IMR-90 (cell line): ENCODE results near the gene SYDE2. TPM values are rescaled to one million over a fixed set of nuclear protein-coding genes. Genes with fewer than 3 reads are reported as not detected.

Source experiments
- ATAC-seq: fragments of 200-7000 bp; cut with Tn5 transposase; 2 replicates; pipeline ENCODE4 v1.9.1; 2020; ENCODE audit warnings: low read depth, mild to moderate bottlenecking, moderate library complexity
- BruUV-seq: library from RNA; stranded (reverse); fragments of 400-500 nt; replicated peaks from 2 replicates; lab custom pipeline; 2021; lab: Mats Ljungman, UMichigan
- CTCF ChIA-PET: fragments of 300-600 bp; formaldehyde crosslinking; extraction: SDS; loops from one replicate; lab custom pipeline; 2021; ENCODE audit warnings: antibody characterized with exemption; lab: Yijun Ruan, JAX
- POLR2A ChIA-PET: fragments of 300-600 bp; sonication (Branson Sonifier 250); formaldehyde crosslinking; loops from one replicate; lab custom pipeline; 2022; ENCODE audit warnings: antibody characterized with exemption; ENCODE audit not compliant: unreplicated experiment; lab: Charles Lee
- DNase-seq: peaks from one replicate; pipeline ENCODE4 v3.0.0; 2013
- H2AFZ ChIP-seq: replicated peaks from 2 replicates; pipeline ENCODE3; 2013; ENCODE audit warnings: low read length, mild to moderate bottlenecking; ENCODE audit not compliant: poor library complexity
- H2AK5ac ChIP-seq: 2 replicates; pipeline ENCODE4 v1.6.1; 2013; ENCODE audit warnings: low read depth, low read length, inconsistent platforms
- H2AK9ac ChIP-seq: replicated peaks from 2 replicates; pipeline ENCODE3; 2013; ENCODE audit warnings: mild to moderate bottlenecking, low read depth, low read length, moderate library complexity; ENCODE audit not compliant: poor library complexity
- H2BK120ac ChIP-seq: 2 replicates; pipeline ENCODE4 v1.6.1; 2013; ENCODE audit warnings: low read depth, low read length, inconsistent platforms
- H2BK15ac ChIP-seq: 3 replicates; pipeline ENCODE4 v1.6.1; 2013; ENCODE audit warnings: low read depth, low read length, inconsistent platforms
- H2BK20ac ChIP-seq: 2 replicates; pipeline ENCODE4 v1.6.1; 2013; ENCODE audit warnings: low read depth, mild to moderate bottlenecking, inconsistent platforms, low read length, moderate library complexity
- H2BK5ac ChIP-seq: 2 replicates; pipeline ENCODE4 v1.6.1; 2013; ENCODE audit warnings: mild to moderate bottlenecking, low read depth, low read length, inconsistent platforms; ENCODE audit not compliant: poor library complexity, severe bottlenecking
- H3K14ac ChIP-seq: replicated peaks from 2 replicates; pipeline ENCODE4 v1.6.1; 2013; ENCODE audit warnings: low read depth, low read length, inconsistent platforms
- H3K18ac ChIP-seq: 2 replicates; pipeline ENCODE4 v1.6.1; 2013; ENCODE audit warnings: low read depth, low read length, control low read depth
- H3K23ac ChIP-seq: 2 replicates; pipeline ENCODE4 v1.6.1; 2013; ENCODE audit warnings: low read depth, low read length, inconsistent platforms
- H3K27ac ChIP-seq: 2 replicates; pipeline ENCODE4 v1.5.1; 2013; ENCODE audit warnings: mild to moderate bottlenecking, control low read depth, low read length; ENCODE audit not compliant: insufficient read depth
- H3K27me3 ChIP-seq: 2 replicates; pipeline ENCODE4 v1.6.1; 2013; ENCODE audit warnings: low read length; ENCODE audit not compliant: control insufficient read depth, insufficient read depth
- H3K36me3 ChIP-seq: 2 replicates; pipeline ENCODE4 v1.6.1; 2013; ENCODE audit warnings: low read length, mixed read lengths; ENCODE audit not compliant: control insufficient read depth, insufficient read depth
- H3K4ac ChIP-seq: 2 replicates; pipeline ENCODE4 v1.6.1; 2013; ENCODE audit warnings: low read depth, low read length, inconsistent platforms
- H3K4me1 ChIP-seq: 2 replicates; pipeline ENCODE4 v1.6.1; 2013; ENCODE audit warnings: low read length, mixed read lengths; ENCODE audit not compliant: control insufficient read depth, insufficient read depth
- H3K4me2 ChIP-seq: 2 replicates; pipeline ENCODE4 v1.6.1; 2013; ENCODE audit warnings: low read depth, mild to moderate bottlenecking, control low read depth, low read length, moderate library complexity
- H3K4me3 ChIP-seq: 2 replicates; pipeline ENCODE4 v1.5.1; 2013; ENCODE audit warnings: low read depth, mild to moderate bottlenecking, control low read depth, low read length, moderate library complexity; ENCODE audit not compliant: insufficient read depth
- H3K56ac ChIP-seq: 2 replicates; pipeline ENCODE4 v1.6.1; 2013; ENCODE audit warnings: low read length, inconsistent platforms; ENCODE audit not compliant: insufficient read depth; ENCODE audit errors: extremely low read depth
- H3K79me1 ChIP-seq, 2 experiments: 2 replicates each; pipeline ENCODE4 v1.6.1; 2013; ENCODE audit warnings: low read length in 2 of 2, inconsistent platforms in 1 of 2, low read depth in 1 of 2
- H3K9ac ChIP-seq: 2 replicates; pipeline ENCODE4 v1.6.1; 2013; ENCODE audit warnings: low read depth, low read length, control low read depth
- H3K9me1 ChIP-seq: 2 replicates; pipeline ENCODE4 v1.6.1; 2013; ENCODE audit warnings: low read length, inconsistent platforms; ENCODE audit not compliant: insufficient read depth
- H3K9me3 ChIP-seq: 2 replicates; pipeline ENCODE4 v1.6.1; 2013; ENCODE audit warnings: low read length; ENCODE audit not compliant: control insufficient read depth, insufficient read depth
- H4K20me1 ChIP-seq: 2 replicates; pipeline ENCODE4 v1.6.1; 2013; ENCODE audit warnings: low read length, inconsistent platforms; ENCODE audit not compliant: insufficient read depth
- H4K5ac ChIP-seq: 2 replicates; pipeline ENCODE4 v1.6.1; 2013; ENCODE audit warnings: mild to moderate bottlenecking, low read depth, low read length, control low read depth
- H4K8ac ChIP-seq, 2 experiments: 2 replicates each; pipeline ENCODE4 v1.6.1; 2013; ENCODE audit warnings: low read depth in 2 of 2, low read length in 2 of 2, control low read depth in 1 of 2, inconsistent platforms in 1 of 2
- H4K91ac ChIP-seq: 2 replicates; pipeline ENCODE4 v1.6.1; 2013; ENCODE audit warnings: low read depth, low read length, inconsistent platforms; ENCODE audit not compliant: insufficient read depth
- BHLHE40 ChIP-seq: fragments of 150-350 bp; IDR thresholded peaks from 2 replicates; pipeline ENCODE4 v1.6.1; 2016; ENCODE audit warnings: mild to moderate bottlenecking, low read depth, low read length
- CEBPB ChIP-seq: IDR thresholded peaks from 2 replicates; pipeline ENCODE4 v1.6.1; 2012; ENCODE audit warnings: low read depth, low read length, improper control_type of control experiment
- CHD1 ChIP-seq: IDR thresholded peaks from 2 replicates; pipeline ENCODE4 v1.6.1; 2012; ENCODE audit warnings: low read depth, low read length, improper control_type of control experiment
- CTCF ChIP-seq: conservative IDR thresholded peaks from 2 replicates; pipeline ENCODE4 v1.5.1; 2012; ENCODE audit warnings: mild to moderate bottlenecking, low read depth, low read length, improper control_type of control experiment
- FOS ChIP-seq: fragments of 150-350 bp; IDR thresholded peaks from 2 replicates; pipeline ENCODE4 v1.6.1; 2016; ENCODE audit warnings: low read depth, low read length
- MAFK ChIP-seq: IDR thresholded peaks from 2 replicates; pipeline ENCODE4 v1.6.1; 2012; ENCODE audit warnings: low read depth, low read length, improper control_type of control experiment
- MAZ ChIP-seq: IDR thresholded peaks from 2 replicates; pipeline ENCODE4 v1.6.1; 2012; ENCODE audit warnings: low read depth, mild to moderate bottlenecking, low read length, improper control_type of control experiment, moderate library complexity, borderline replicate concordance
- MXI1 ChIP-seq: IDR thresholded peaks from 2 replicates; pipeline ENCODE4 v1.6.1; 2012; ENCODE audit warnings: low read depth, mild to moderate bottlenecking, low read length, moderate library complexity, borderline replicate concordance
- NFE2L2 ChIP-seq: fragments of 150-350 bp; IDR thresholded peaks from 2 replicates; pipeline ENCODE4 v1.6.1; 2016; ENCODE audit warnings: low read depth, mild to moderate bottlenecking, low read length
- POLR2A ChIP-seq: IDR thresholded peaks from 2 replicates; pipeline ENCODE4 v1.6.1; 2012; ENCODE audit warnings: mild to moderate bottlenecking, low read depth, low read length
- RAD21 ChIP-seq: IDR thresholded peaks from 2 replicates; pipeline ENCODE4 v1.6.1; 2012; ENCODE audit warnings: low read length, improper control_type of control experiment
- RCOR1 ChIP-seq: IDR thresholded peaks from 2 replicates; pipeline ENCODE4 v1.6.1; 2012; ENCODE audit warnings: mild to moderate bottlenecking, low read length, improper control_type of control experiment; ENCODE audit not compliant: insufficient replicate concordance
- RFX5 ChIP-seq: IDR thresholded peaks from 2 replicates; pipeline ENCODE4 v1.8.0; 2012; ENCODE audit warnings: low read depth, mild to moderate bottlenecking, low read length, moderate library complexity
- SMC3 ChIP-seq: fragments of 150-350 bp; IDR thresholded peaks from 2 replicates; pipeline ENCODE4 v1.6.1; 2016; ENCODE audit warnings: low read depth, mild to moderate bottlenecking, antibody characterized with exemption, low read length, moderate library complexity
- WGBS, 2 experiments: methylation state at CpG; one replicate each; pipeline versions ENCODE4 v1.1.5 to v1.1.7; 2013; ENCODE audit warnings: missing lambda C conversion rate in 2 of 2; ENCODE audit not compliant: insufficient read length in 1 of 2; ENCODE audit errors: extremely low coverage in 2 of 2; 5-methylcytosine and 5-hydroxymethylcytosine counted together
- dilution Hi-C: fragments of 300-500 bp; cut with HindIII; formaldehyde crosslinking; loops from one replicate; pipeline ENCODE4 v1.14.3; 2018; ENCODE audit warnings: low sequenced_read_pairs; ENCODE audit not compliant: unreplicated experiment
- in situ Hi-C: fragments of 300-500 bp; cut with MboI; formaldehyde crosslinking; loops from 3 replicates; pipeline ENCODE4 v1.14.3; 2019; ENCODE audit warnings: low sequenced_read_pairs, inconsistent platforms, mixed read lengths
- intact Hi-C: fragments of 100-400 bp; cut with micrococcal nuclease; formaldehyde crosslinking; loops from 2 replicates; pipeline ENCODE4 v1.10.0; 2022
- polyA plus RNA-seq, 3 experiments: library from polyadenylated mRNA; depleted of rRNA; stranded (reverse); fragments of >200 nt; gene quantifications; 2 replicates each; pipeline ENCODE4 v1.2.3, GENCODE V29; 2012; ENCODE audit warnings: low replicate concordance in 1 of 3
- total RNA-seq: library from RNA; depleted of rRNA; stranded (reverse); fragments of >200 nt; gene quantifications from 2 replicates; pipeline ENCODE4 v1.2.3, GENCODE V29; 2012
- TF ChIP-seq, protein P1 (sequence below): fragments of 150-350 bp; IDR thresholded peaks from 2 replicates; pipeline ENCODE4 v1.6.1; 2017; ENCODE audit warnings: mild to moderate bottlenecking, antibody characterized with exemption, low read length, low read depth
- TF ChIP-seq, protein P2 (sequence below): fragments of 150-350 bp; IDR thresholded peaks from 2 replicates; pipeline ENCODE4 v1.6.1; 2016; ENCODE audit warnings: low read depth, mild to moderate bottlenecking, low read length, moderate library complexity, borderline replicate concordance

Gene SYDE2
- total and polyA plus RNA-seq, 2 of the 4 experiments (the other 2 are of a cell fraction) = 1.8 to 10.0 TPM

GRCh38 chr1:85245891-85246290, 45.1 kb upstream of the SYDE2 start:
- Histone ChIP-seq H3K27me3 (no peaks in the 10 kb centered on the region), H3K27ac (no peak overlapping the region), H2AK5ac (no peak overlapping the region), H3K23ac (no peak overlapping the region), H3K14ac (0 out of 2 replicates have a peak overlapping the region, but pooled peaks have one; percentile 14), H3K9me3 (no peaks in the 10 kb centered on the region), H3K9ac (no peak overlapping the region), H3K4ac (no peak overlapping the region; the same call in 1 of the 2 replicates), H4K20me1 (no peaks in the 10 kb centered on the region), H2BK120ac (no peak overlapping the region), H2AK9ac (no peak overlapping the region), H4K5ac (no peak overlapping the region; the same call in 1 of the 2 replicates), H3K4me1 (peaks cover 20% of the 10 kb centered on the region), H3K18ac (peak overlapping the region; percentile 64; the same call in 1 of the 2 replicates), H2BK5ac (no peak overlapping the region), H4K8ac (no peak overlapping the region), H3K4me2 (no peak overlapping the region), H2AFZ (no peak overlapping the region), H3K4me3 (no peak overlapping the region), H3K56ac (no peak overlapping the region), H4K91ac (no peak overlapping the region), H3K36me3 (no peaks in the 10 kb centered on the region), H2BK15ac (no peak overlapping the region), H3K9me1 (no peaks in the 10 kb centered on the region), H2BK20ac (0 out of 2 replicates have a peak overlapping the region, but pooled peaks have one; percentile 13), H3K79me1 (no peaks in the 10 kb centered on the region)
- DNase-seq (no peak), ATAC-seq (no peak)
- no TSS peak for BruUV-seq
- dilution Hi-C loops = no loop called here
- intact Hi-C loops = no loop called here
- 86% methylated on average over 1 of the region's 1 CpG; no CpG with 5 or more reads in 1 of the 2 experiments for WGBS, 2 experiments
- ChIA-PET CTCF (interaction anchor here (3.3 kb wide), 1 partner anchor 9 kb away, joined by 12 read pairs; no protein-coding TSS in a partner anchor), POLR2A (no interaction called here)
- no peak for TF ChIP-seq CEBPB
- TF ChIP-seq, protein P1, sequence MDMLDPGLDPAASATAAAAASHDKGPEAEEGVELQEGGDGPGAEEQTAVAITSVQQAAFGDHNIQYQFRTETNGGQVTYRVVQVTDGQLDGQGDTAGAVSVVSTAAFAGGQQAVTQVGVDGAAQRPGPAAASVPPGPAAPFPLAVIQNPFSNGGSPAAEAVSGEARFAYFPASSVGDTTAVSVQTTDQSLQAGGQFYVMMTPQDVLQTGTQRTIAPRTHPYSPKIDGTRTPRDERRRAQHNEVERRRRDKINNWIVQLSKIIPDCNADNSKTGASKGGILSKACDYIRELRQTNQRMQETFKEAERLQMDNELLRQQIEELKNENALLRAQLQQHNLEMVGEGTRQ = no peak
- TF ChIP-seq FOS = no peak
- no peak for TF ChIP-seq RAD21
- no peak for TF ChIP-seq RCOR1
- no peak for TF ChIP-seq RFX5
- TF ChIP-seq CTCF = no peak
- no peak for TF ChIP-seq MAFK
- TF ChIP-seq MAZ = no peak
- no peak for TF ChIP-seq MXI1
- TF ChIP-seq NFE2L2 = no peak
- TF ChIP-seq SMC3 = no peak
- TF ChIP-seq, protein P2, sequence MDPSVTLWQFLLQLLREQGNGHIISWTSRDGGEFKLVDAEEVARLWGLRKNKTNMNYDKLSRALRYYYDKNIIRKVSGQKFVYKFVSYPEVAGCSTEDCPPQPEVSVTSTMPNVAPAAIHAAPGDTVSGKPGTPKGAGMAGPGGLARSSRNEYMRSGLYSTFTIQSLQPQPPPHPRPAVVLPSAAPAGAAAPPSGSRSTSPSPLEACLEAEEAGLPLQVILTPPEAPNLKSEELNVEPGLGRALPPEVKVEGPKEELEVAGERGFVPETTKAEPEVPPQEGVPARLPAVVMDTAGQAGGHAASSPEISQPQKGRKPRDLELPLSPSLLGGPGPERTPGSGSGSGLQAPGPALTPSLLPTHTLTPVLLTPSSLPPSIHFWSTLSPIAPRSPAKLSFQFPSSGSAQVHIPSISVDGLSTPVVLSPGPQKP = no peak
- TF ChIP-seq POLR2A = no peak
- TF ChIP-seq CHD1 = no peak
- TF ChIP-seq BHLHE40 = no peak
- in situ Hi-C loops = no loop called here
